Caco-2 (cell line): ENCODE results near the gene UBXN10. TPM values are rescaled to one million over a fixed set of nuclear protein-coding genes. Genes with fewer than 3 reads are reported as not detected.

ENCODE experiments used
- BruUV-seq: library from RNA; stranded (reverse); fragments of 400-500 nt; replicated peaks from 2 replicates; lab custom pipeline; 2021; lab: Mats Ljungman, UMichigan
- CTCF ChIA-PET: fragments of 300-600 bp; sonication (Branson Sonifier 250); formaldehyde crosslinking; loops from one replicate; lab custom pipeline; 2022; ENCODE audit warnings: antibody characterized with exemption; lab: Charles Lee
- POLR2A ChIA-PET: fragments of 300-600 bp; sonication (Branson Sonifier 250); formaldehyde crosslinking; loops from one replicate; lab custom pipeline; 2022; ENCODE audit warnings: antibody characterized with exemption; lab: Charles Lee
- DNase-seq, 2 experiments: peaks; one replicate each; pipeline versions ENCODE4 v3.0.0 to v3.0.0-alpha.2; 2020 to 2022
- H3K27me3 ChIP-seq: replicated peaks from 2 replicates; pipeline ENCODE4 v1.6.0; 2011; ENCODE audit warnings: low read length; ENCODE audit not compliant: control insufficient read depth, insufficient read depth
- H3K36me3 ChIP-seq: 2 replicates; pipeline ENCODE4 v1.5.1; 2011; ENCODE audit warnings: low read length; ENCODE audit not compliant: control insufficient read depth, insufficient read depth
- H3K4me1 ChIP-seq: fragments of 250-450 bp; sonication (Bioruptor Pico); 2 replicates; pipeline ENCODE4 v1.5.1; 2020; ENCODE audit warnings: mild to moderate bottlenecking
- H3K4me3 ChIP-seq: 2 replicates; pipeline ENCODE4 v1.5.1; 2011; ENCODE audit warnings: low read depth, mild to moderate bottlenecking, control low read depth, low read length
- H3K9me3 ChIP-seq: fragments of 250-450 bp; sonication (Bioruptor Pico); 2 replicates; pipeline ENCODE4 v1.5.1; 2020; ENCODE audit warnings: mild to moderate bottlenecking, moderate library complexity
- H3K27ac Mint-ChIP-seq: one replicate; pipeline ENCODE4 v1.8.0; 2022; ENCODE audit warnings: mixed read lengths; ENCODE audit not compliant: unreplicated experiment
- H3K27me3 Mint-ChIP-seq: one replicate; pipeline ENCODE4 v1.8.0; 2022; ENCODE audit warnings: mixed read lengths; ENCODE audit not compliant: insufficient read depth, unreplicated experiment
- H3K36me3 Mint-ChIP-seq: one replicate; pipeline ENCODE4 v1.8.0; 2022; ENCODE audit warnings: mild to moderate bottlenecking, mixed read lengths; ENCODE audit not compliant: insufficient read depth, unreplicated experiment
- H3K4me1 Mint-ChIP-seq: one replicate; pipeline ENCODE4 v1.8.0; 2022; ENCODE audit warnings: low read depth, mixed read lengths; ENCODE audit not compliant: unreplicated experiment
- H3K4me3 Mint-ChIP-seq: one replicate; pipeline ENCODE4 v1.8.0; 2022; ENCODE audit warnings: mild to moderate bottlenecking, moderate library complexity, mixed read lengths; ENCODE audit not compliant: unreplicated experiment
- H3K9me3 Mint-ChIP-seq: one replicate; pipeline ENCODE4 v1.8.0; 2022; ENCODE audit warnings: mixed read lengths; ENCODE audit not compliant: unreplicated experiment
- intact Hi-C: fragments of 100-400 bp; cut with micrococcal nuclease; formaldehyde crosslinking; loops from one replicate; pipeline ENCODE4 v1.10.0; 2022; ENCODE audit not compliant: unreplicated experiment
- total RNA-seq: library from RNA; stranded (reverse); gene quantifications from 2 replicates; pipeline ENCODE4 v1.2.3, GENCODE V29; 2022
- TF ChIP-seq, protein P1 (sequence below), 2 experiments: fragments of 200-600 bp in 1 of 2; IDR thresholded peaks; 1 replicate in 1 of 2; 2 replicates in 1 of 2; pipeline versions ENCODE4 v1.5.1 to v1.8.0; 2011 to 2022; ENCODE audit warnings: antibody characterized with exemption in 1 of 2, control low read depth in 1 of 2, inconsistent platforms in 1 of 2, low read depth in 1 of 2, low read length in 1 of 2, mild to moderate bottlenecking in 1 of 2, moderate library complexity in 1 of 2; ENCODE audit not compliant: insufficient read depth in 1 of 2, severe bottlenecking in 1 of 2, unreplicated experiment in 1 of 2

UBXN10 gene
- total RNA-seq, 1 experiment from 2014 or later = 0.07 TPM

- H3K4me1 Mint-ChIP-seq = no peaks in the 10 kb centered on the region
- H3K9me3 Mint-ChIP-seq = peaks cover 20% of the 10 kb centered on the region
- H3K4me3 Mint-ChIP-seq = no peak overlapping the region
- POLR2A ChIA-PET = no interaction called here
- CTCF ChIA-PET = no interaction called here
- no peak for DNase-seq
- no peak overlapping the region for H3K27ac Mint-ChIP-seq
- no peaks in the 10 kb centered on the region for H3K4me1 ChIP-seq
- H3K36me3 ChIP-seq = no peaks in the 10 kb centered on the region
- H3K36me3 Mint-ChIP-seq = no peaks in the 10 kb centered on the region
- H3K27me3 Mint-ChIP-seq = peaks cover 2% of the 10 kb centered on the region
- intact Hi-C loops = no loop called here
- peaks cover 2% of the 10 kb centered on the region; the same call in 1 of the 2 replicates for H3K9me3 ChIP-seq
- BruUV-seq = no TSS peak
- H3K27me3 ChIP-seq = no peaks in the 10 kb centered on the region
- TF ChIP-seq, protein P1, sequence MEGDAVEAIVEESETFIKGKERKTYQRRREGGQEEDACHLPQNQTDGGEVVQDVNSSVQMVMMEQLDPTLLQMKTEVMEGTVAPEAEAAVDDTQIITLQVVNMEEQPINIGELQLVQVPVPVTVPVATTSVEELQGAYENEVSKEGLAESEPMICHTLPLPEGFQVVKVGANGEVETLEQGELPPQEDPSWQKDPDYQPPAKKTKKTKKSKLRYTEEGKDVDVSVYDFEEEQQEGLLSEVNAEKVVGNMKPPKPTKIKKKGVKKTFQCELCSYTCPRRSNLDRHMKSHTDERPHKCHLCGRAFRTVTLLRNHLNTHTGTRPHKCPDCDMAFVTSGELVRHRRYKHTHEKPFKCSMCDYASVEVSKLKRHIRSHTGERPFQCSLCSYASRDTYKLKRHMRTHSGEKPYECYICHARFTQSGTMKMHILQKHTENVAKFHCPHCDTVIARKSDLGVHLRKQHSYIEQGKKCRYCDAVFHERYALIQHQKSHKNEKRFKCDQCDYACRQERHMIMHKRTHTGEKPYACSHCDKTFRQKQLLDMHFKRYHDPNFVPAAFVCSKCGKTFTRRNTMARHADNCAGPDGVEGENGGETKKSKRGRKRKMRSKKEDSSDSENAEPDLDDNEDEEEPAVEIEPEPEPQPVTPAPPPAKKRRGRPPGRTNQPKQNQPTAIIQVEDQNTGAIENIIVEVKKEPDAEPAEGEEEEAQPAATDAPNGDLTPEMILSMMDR (IDR thresholded peaks at IDR 0.05; ENCODE audit: insufficient read depth in 1 of 2, low read depth in 1 of 2, low read length in 1 of 2, severe bottlenecking in 1 of 2, unreplicated experiment in 1 of 2) = peak; percentile 0 to 18
- H3K4me3 ChIP-seq = no peak overlapping the region
Observed at GRCh38 chr1:20165522-20165951, 20.4 kb upstream of the UBXN10 start.

DNA sequence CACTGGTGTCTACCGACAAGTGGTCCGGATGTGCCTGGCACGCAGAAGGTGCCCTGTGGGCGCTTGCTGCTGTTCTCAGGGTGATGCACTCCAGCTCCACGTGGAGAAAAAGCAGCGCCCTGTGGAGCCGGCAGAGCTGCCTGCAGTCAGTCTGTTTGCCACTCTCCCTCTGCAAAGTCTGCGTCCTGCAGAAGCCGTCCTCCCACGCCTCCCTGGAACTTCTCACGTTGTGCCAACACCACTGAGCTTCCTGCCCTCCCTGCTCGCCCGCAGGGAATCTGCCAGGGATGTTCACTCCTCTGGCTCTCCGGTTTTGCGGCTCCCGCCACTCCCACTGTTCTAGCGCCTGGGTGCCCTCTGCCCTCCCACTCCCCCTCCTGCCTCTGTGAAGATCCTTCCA, 19.8 kb upstream of the UBXN10 start:
- no peaks in the 10 kb centered on the region for H3K4me1 Mint-ChIP-seq

DNA sequence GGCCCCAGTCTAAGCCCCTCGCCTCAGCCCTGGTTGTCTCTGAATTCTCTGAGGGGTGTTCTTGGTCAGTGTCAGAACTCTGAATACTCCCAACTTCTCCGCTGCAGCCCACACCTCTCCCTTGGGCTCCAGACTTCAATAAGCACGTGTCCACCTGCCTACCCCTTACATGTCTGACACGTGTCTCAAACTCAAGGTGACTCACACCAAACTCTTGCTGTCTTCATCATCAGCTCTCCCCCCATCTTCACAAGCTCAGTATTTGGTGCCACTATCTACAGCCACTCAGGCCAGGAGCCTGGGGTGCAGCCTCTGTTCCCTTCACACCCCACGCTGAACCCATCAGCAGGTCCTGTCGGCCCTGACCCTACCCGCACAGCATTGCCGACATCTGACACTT, 18.8 kb upstream of the UBXN10 start:
- no peak for DNase-seq
- no peak overlapping the region for H3K4me3 Mint-ChIP-seq
- CTCF ChIA-PET = no interaction called here
- Histone ChIP-seq H3K4me3 (no peak overlapping the region), H3K36me3 (no peaks in the 10 kb centered on the region), H3K9me3 (no peaks in the 10 kb centered on the region), H3K4me1 (no peaks in the 10 kb centered on the region), H3K27me3 (no peaks in the 10 kb centered on the region)
- H3K27ac Mint-ChIP-seq = no peak overlapping the region
- H3K27me3 Mint-ChIP-seq = peaks cover 2% of the 10 kb centered on the region
- POLR2A ChIA-PET = no interaction called here
- no TSS peak for BruUV-seq
- TF ChIP-seq, protein P1 (IDR thresholded peaks at IDR 0.05; ENCODE audit: insufficient read depth in 1 of 2, low read depth in 1 of 2, low read length in 1 of 2, severe bottlenecking in 1 of 2, unreplicated experiment in 1 of 2) = no peak
- intact Hi-C loops = no loop called here
- H3K4me1 Mint-ChIP-seq = no peaks in the 10 kb centered on the region
- H3K36me3 Mint-ChIP-seq = no peaks in the 10 kb centered on the region
- peaks cover 20% of the 10 kb centered on the region for H3K9me3 Mint-ChIP-seq

More for the DNA sequence above, 19.8 kb upstream of the UBXN10 start:
- no peak overlapping the region for H3K4me3 ChIP-seq
- BruUV-seq = no TSS peak
- no peaks in the 10 kb centered on the region for H3K9me3 ChIP-seq
- intact Hi-C loops = no loop called here
- no peak for DNase-seq
- no peaks in the 10 kb centered on the region for H3K4me1 ChIP-seq
- H3K36me3 Mint-ChIP-seq = no peaks in the 10 kb centered on the region
- no peaks in the 10 kb centered on the region for H3K27me3 ChIP-seq
- ChIA-PET POLR2A (no interaction called here), CTCF (no interaction called here)
- no peaks in the 10 kb centered on the region for H3K36me3 ChIP-seq
- peaks cover 2% of the 10 kb centered on the region for H3K27me3 Mint-ChIP-seq
- H3K9me3 Mint-ChIP-seq = peaks cover 20% of the 10 kb centered on the region
- H3K4me3 Mint-ChIP-seq = no peak overlapping the region
- TF ChIP-seq, protein P1 (IDR thresholded peaks at IDR 0.05; ENCODE audit: insufficient read depth in 1 of 2, low read depth in 1 of 2, low read length in 1 of 2, severe bottlenecking in 1 of 2, unreplicated experiment in 1 of 2) = no peak
- H3K27ac Mint-ChIP-seq = no peak overlapping the region
